Liver (tissue), 9 donors: ENCODE data around the gene PCDH9. TPM values are rescaled to one million over a fixed set of nuclear protein-coding genes. Genes with fewer than 3 reads are reported as not detected.

ENCODE experiments used
- DNase-seq: peaks from one replicate; pipeline ENCODE4 v3.0.0-alpha.2; 2017; ENCODE audit warnings: low spot score
- H3K27ac ChIP-seq, 2 donors: one replicate each; pipeline ENCODE4 v1.7.0; 2013; ENCODE audit warnings: inconsistent platforms in 2 of 2, low read length in 2 of 2, control low read depth in 1 of 2, low read depth in 1 of 2, mild to moderate bottlenecking in 1 of 2
- H3K27me3 ChIP-seq, 4 donors: one replicate each; pipeline versions ENCODE4 v1.6.1 to v1.7.0; 2013; ENCODE audit warnings: low read length in 3 of 4, inconsistent platforms in 1 of 4, mild to moderate bottlenecking in 1 of 4, moderate library complexity in 1 of 4; ENCODE audit not compliant: control insufficient read depth in 4 of 4, insufficient read depth in 4 of 4
- H3K36me3 ChIP-seq, 4 donors: one replicate each; pipeline versions ENCODE4 v1.6.1 to v1.7.0; 2013; ENCODE audit warnings: low read length in 3 of 4, mild to moderate bottlenecking in 3 of 4, low read depth in 1 of 4, moderate library complexity in 1 of 4; ENCODE audit not compliant: control insufficient read depth in 4 of 4, insufficient read depth in 3 of 4
- H3K4me1 ChIP-seq, 4 donors: one replicate each; pipeline versions ENCODE4 v1.6.1 to v1.7.0; 2013; ENCODE audit warnings: low read length in 3 of 4, mild to moderate bottlenecking in 3 of 4, moderate library complexity in 1 of 4; ENCODE audit not compliant: control insufficient read depth in 4 of 4, insufficient read depth in 4 of 4
- H3K4me3 ChIP-seq, 3 donors: one replicate each; pipeline versions ENCODE4 v1.6.1 to v1.7.0; 2013; ENCODE audit warnings: low read length in 3 of 3, control low read depth in 1 of 3, low read depth in 1 of 3, mild to moderate bottlenecking in 1 of 3
- H3K9ac ChIP-seq, 2 donors: one replicate each; pipeline ENCODE4 v1.7.0; 2013; ENCODE audit warnings: low read length in 2 of 2, mild to moderate bottlenecking in 2 of 2, moderate library complexity in 2 of 2, control low read depth in 1 of 2, low read depth in 1 of 2
- H3K9me3 ChIP-seq, 4 donors: one replicate each; pipeline versions ENCODE4 v1.6.1 to v1.7.0; 2013; ENCODE audit warnings: low read length in 3 of 4; ENCODE audit not compliant: control insufficient read depth in 4 of 4
- ATF3 ChIP-seq: IDR thresholded peaks from 2 replicates; pipeline ENCODE4 v1.6.1; 2016; ENCODE audit warnings: antibody characterized with exemption
- CTCF ChIP-seq: fragments of 150-350 bp; IDR thresholded peaks from 2 replicates; pipeline ENCODE4 v1.5.1; 2017; ENCODE audit warnings: improper control_type of control experiment, low read depth, low read length; ENCODE audit not compliant: missing input control
- EGR1 ChIP-seq, 2 donors: IDR thresholded peaks; 2 replicates each; pipeline ENCODE4 v1.6.1; 2016 to 2018; ENCODE audit warnings: antibody characterized with exemption in 2 of 2, low read depth in 2 of 2
- FOXA1 ChIP-seq: IDR thresholded peaks from 2 replicates; pipeline ENCODE4 v1.6.1; 2016; ENCODE audit warnings: antibody characterized with exemption
- FOXA2 ChIP-seq: IDR thresholded peaks from 2 replicates; pipeline ENCODE4 v1.6.1; 2016; ENCODE audit warnings: antibody characterized with exemption
- GABPA ChIP-seq, 2 donors: IDR thresholded peaks in 1 of 2; conservative IDR thresholded peaks in 1 of 2; 2 replicates each; pipeline ENCODE4 v1.6.1; 2016; ENCODE audit warnings: antibody characterized with exemption in 2 of 2, mild to moderate bottlenecking in 1 of 2, moderate library complexity in 1 of 2
- HNF4A ChIP-seq, 2 donors: conservative IDR thresholded peaks; 2 replicates each; pipeline ENCODE4 v1.6.1; 2016; ENCODE audit warnings: antibody characterized with exemption in 2 of 2, mild to moderate bottlenecking in 2 of 2
- HNF4G ChIP-seq: IDR thresholded peaks from 2 replicates; pipeline ENCODE4 v1.6.1; 2016; ENCODE audit warnings: antibody characterized with exemption
- JUND ChIP-seq, 2 donors: IDR thresholded peaks; 2 replicates each; pipeline ENCODE4 v1.6.1; 2016; ENCODE audit warnings: antibody characterized with exemption in 2 of 2
- MAX ChIP-seq: IDR thresholded peaks from 2 replicates; pipeline ENCODE4 v1.6.1; 2016; ENCODE audit warnings: antibody characterized with exemption
- NR2F2 ChIP-seq: IDR thresholded peaks from 2 replicates; pipeline ENCODE4 v1.6.1; 2016; ENCODE audit warnings: antibody characterized with exemption
- RAD21 ChIP-seq, 2 donors: IDR thresholded peaks; 2 replicates each; pipeline ENCODE4 v1.6.1; 2016; ENCODE audit warnings: antibody characterized with exemption in 2 of 2, mild to moderate bottlenecking in 2 of 2
- REST ChIP-seq: IDR thresholded peaks from 2 replicates; pipeline ENCODE4 v1.6.1; 2016; ENCODE audit warnings: antibody characterized with exemption, mild to moderate bottlenecking
- RXRA ChIP-seq, 2 donors: IDR thresholded peaks; 2 replicates each; pipeline ENCODE4 v1.6.1; 2017 to 2018; ENCODE audit warnings: antibody characterized with exemption in 2 of 2, mild to moderate bottlenecking in 1 of 2
- SP1 ChIP-seq: IDR thresholded peaks from 2 replicates; pipeline ENCODE4 v1.6.1; 2018; ENCODE audit warnings: antibody characterized with exemption, mild to moderate bottlenecking
- YY1 ChIP-seq: IDR thresholded peaks from 2 replicates; pipeline ENCODE4 v1.6.1; 2016; ENCODE audit warnings: antibody characterized with exemption, mild to moderate bottlenecking
- ZBTB33 ChIP-seq: IDR thresholded peaks from 2 replicates; pipeline ENCODE4 v1.6.1; 2016; ENCODE audit warnings: antibody characterized with exemption
- WGBS: extraction: QIAGEN DNeasy Blood & Tissue Kit; methylation state at CpG from one replicate; pipeline ENCODE4 v1.1.7; 2013; 5-methylcytosine and 5-hydroxymethylcytosine counted together
- polyA plus RNA-seq, 2 donors: library from polyadenylated mRNA; stranded (reverse) in 1 of 2; unstranded in 1 of 2; fragments of 200-250 nt in 1 of 2; fragments of >200 nt in 1 of 2; fragmentation: Nextera tagmentation in 1 of 2; extraction: Ambion mirVana in 1 of 2; gene quantifications; one replicate each; pipeline versions ENCODE4 v1.2.1 to v1.2.3, GENCODE V29; 2013 to 2015
- total RNA-seq, 2 donors: library from RNA; depleted of rRNA; stranded (reverse); fragments of >200 nt; gene quantifications; one replicate each; pipeline ENCODE4 v1.2.3, GENCODE V29; 2014
- donor health status: healthy.
- donor health status: healthy.
- donor health status: healthy.
- donor health status: healthy.
- donor health status: healthy.

Gene PCDH9
- total and polyA plus RNA-seq, 4 donors, result 0.90 to 4.0 (median 2.2) TPM

GRCh38 chr13:67096418-67096817, 133.7 kb downstream of the PCDH9 start:
- H3K9me3 ChIP-seq, result no peaks in the 10 kb centered on the region
- no peak overlapping the region for H3K9ac ChIP-seq
- no peak overlapping the region for H3K27ac ChIP-seq
- WGBS, result 87% methylated on average over 2 of the region's 2 CpGs
- no peak for DNase-seq
- TF ChIP-seq YY1 (no peak), RXRA (IDR thresholded peaks at IDR 0.05) (no peak), FOXA2 (no peak), JUND (IDR thresholded peaks at IDR 0.05) (no peak), FOXA1 (no peak), HNF4A (conservative IDR thresholded peaks at IDR 0.05) (no peak), CTCF (no peak), HNF4G (no peak), REST (no peak), GABPA (IDR thresholded peaks at IDR 0.05 in 1 of 2, conservative IDR thresholded peaks at IDR 0.05 in 1 of 2) (no peak), ATF3 (no peak), SP1 (no peak), RAD21 (IDR thresholded peaks at IDR 0.05) (no peak), MAX (no peak), NR2F2 (no peak)
- no peak overlapping the region for H3K4me3 ChIP-seq
- no peaks in the 10 kb centered on the region for H3K4me1 ChIP-seq
- no peaks in the 10 kb centered on the region for H3K27me3 ChIP-seq
- H3K36me3 ChIP-seq, result no peaks in the 10 kb centered on the region

GRCh38 chr13:67095621-67096020, 134.5 kb downstream of the PCDH9 start:
- no peak for TF ChIP-seq JUND (IDR thresholded peaks at IDR 0.05)
- no peak for TF ChIP-seq NR2F2
- TF ChIP-seq FOXA2, result no peak
- TF ChIP-seq ZBTB33, result no peak
- TF ChIP-seq GABPA (IDR thresholded peaks at IDR 0.05 in 1 of 2, conservative IDR thresholded peaks at IDR 0.05 in 1 of 2), result no peak
- no peak for TF ChIP-seq RXRA (IDR thresholded peaks at IDR 0.05)
- TF ChIP-seq YY1, result no peak
- TF ChIP-seq EGR1 (IDR thresholded peaks at IDR 0.05; ENCODE audit: low read depth in 2 of 2), result no peak
- TF ChIP-seq RAD21 (IDR thresholded peaks at IDR 0.05), result no peak
- TF ChIP-seq REST, result no peak
- TF ChIP-seq HNF4G, result no peak
- no peak for TF ChIP-seq FOXA1
- TF ChIP-seq SP1, result no peak
- no peak for TF ChIP-seq ATF3
- TF ChIP-seq HNF4A (conservative IDR thresholded peaks at IDR 0.05), result no peak

More at GRCh38 chr13:67095621-67096020, 134.5 kb downstream of the PCDH9 start:
- no peak overlapping the region for H3K9ac ChIP-seq
- no peaks in the 10 kb centered on the region for H3K27me3 ChIP-seq
- DNase-seq, result no peak
- 88% methylated on average over 1 of the region's 1 CpG for WGBS
- H3K4me3 ChIP-seq, result no peak overlapping the region
- H3K4me1 ChIP-seq, result no peaks in the 10 kb centered on the region
- no peaks in the 10 kb centered on the region for H3K9me3 ChIP-seq
- H3K27ac ChIP-seq, result no peak overlapping the region
- no peaks in the 10 kb centered on the region for H3K36me3 ChIP-seq
